GM23248 (cell line): Measurements from ENCODE around the gene ACAP3.

Experiments
- EZH2 ChIP-seq: fragments of 200-600 bp; sonication (generic); IDR thresholded peaks from 2 replicates; pipeline ENCODE4 v1.6.1; 2018; ENCODE audit warnings: antibody characterized with exemption, mild to moderate bottlenecking; ENCODE audit not compliant: insufficient read depth, poor library complexity, severe bottlenecking
- EZH2phosphoT487 ChIP-seq: fragments of 200-600 bp; sonication (generic); IDR thresholded peaks from 2 replicates; pipeline ENCODE4 v1.6.1; 2018; ENCODE audit warnings: antibody characterized with exemption, moderate library complexity, mild to moderate bottlenecking, low read depth; ENCODE audit not compliant: insufficient read depth

DNA sequence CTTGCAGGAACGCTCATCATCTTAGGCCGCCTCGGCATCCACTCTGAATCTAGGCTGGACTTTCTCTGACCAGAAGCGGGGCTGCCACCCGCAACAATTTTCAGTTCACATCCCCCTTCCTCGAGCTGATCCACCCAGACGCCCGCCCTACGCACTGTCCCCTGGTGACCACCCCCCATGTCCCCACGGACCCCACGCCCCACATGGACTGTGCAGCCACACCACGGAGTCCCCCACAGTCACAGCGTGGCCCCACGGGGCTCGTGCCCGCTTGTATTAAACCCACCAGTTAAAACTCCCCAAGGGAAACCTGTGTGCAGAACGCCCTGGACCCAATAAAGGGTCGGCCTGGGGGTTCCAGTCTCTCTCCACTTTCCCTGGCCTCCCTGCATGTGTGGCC lies 48.2 kb downstream of the ACAP3 start:
- no peak for TF ChIP-seq EZH2
- no peak for TF ChIP-seq EZH2phosphoT487
